H9 (cell line): Measurements from ENCODE around the gene E2F1. TPM values are rescaled to one million over a fixed set of nuclear protein-coding genes. Genes with fewer than 3 reads are reported as not detected.

Source experiments
- DNase-seq: peaks from one replicate; pipeline ENCODE4 v3.0.0-alpha.2; 2017
- H2AFZ ChIP-seq: one replicate; pipeline ENCODE4 v1.6.1; 2013; ENCODE audit warnings: mild to moderate bottlenecking, low read length, control low read depth, moderate library complexity
- H2AK5ac ChIP-seq: 2 replicates; pipeline ENCODE4 v1.6.1; 2013; ENCODE audit warnings: low read length, control low read depth, mixed read lengths; ENCODE audit not compliant: insufficient read length
- H2BK120ac ChIP-seq: one replicate; pipeline ENCODE4 v1.6.1; 2013; ENCODE audit warnings: low read depth, mild to moderate bottlenecking, low read length, control low read depth, inconsistent platforms; ENCODE audit not compliant: poor library complexity, severe bottlenecking
- H2BK12ac ChIP-seq: 2 replicates; pipeline ENCODE4 v1.6.1; 2013; ENCODE audit warnings: low read length, control low read depth, mixed read lengths, low read depth; ENCODE audit not compliant: insufficient read length
- H2BK15ac ChIP-seq: 2 replicates; pipeline ENCODE4 v1.6.1; 2013; ENCODE audit warnings: low read depth, low read length, control low read depth
- H2BK20ac ChIP-seq: one replicate; pipeline ENCODE4 v1.6.1; 2013; ENCODE audit warnings: low read depth, mild to moderate bottlenecking, low read length, control low read depth, inconsistent platforms; ENCODE audit not compliant: poor library complexity, severe bottlenecking
- H2BK5ac ChIP-seq: 2 replicates; pipeline ENCODE4 v1.6.1; 2013; ENCODE audit warnings: low read length, control low read depth, mixed read lengths; ENCODE audit not compliant: insufficient read length
- H3K14ac ChIP-seq: 2 replicates; pipeline ENCODE4 v1.6.1; 2013; ENCODE audit warnings: low read length, control low read depth; ENCODE audit not compliant: insufficient read depth
- H3K18ac ChIP-seq: 2 replicates; pipeline ENCODE4 v1.6.1; 2013; ENCODE audit warnings: low read depth, mild to moderate bottlenecking, mixed read lengths, low read length, control low read depth; ENCODE audit not compliant: insufficient read length
- H3K23ac ChIP-seq: 2 replicates; pipeline ENCODE4 v1.6.1; 2013; ENCODE audit warnings: low read length, control low read depth, mixed read lengths, low read depth; ENCODE audit not compliant: insufficient read length
- H3K23me2 ChIP-seq: 2 replicates; pipeline ENCODE4 v1.6.1; 2013; ENCODE audit warnings: low read depth, mild to moderate bottlenecking, mixed read lengths, low read length, control low read depth; ENCODE audit not compliant: insufficient read length, poor library complexity, severe bottlenecking
- H3K27ac ChIP-seq: 2 replicates; pipeline ENCODE4 v1.5.1; 2013; ENCODE audit warnings: low read length, control low read depth, mixed read lengths, low read depth; ENCODE audit not compliant: insufficient read length
- H3K27me3 ChIP-seq: 2 replicates; pipeline ENCODE4 v1.6.1; 2013; ENCODE audit warnings: low read length, control low read depth, inconsistent platforms; ENCODE audit not compliant: insufficient read depth
- H3K4ac ChIP-seq: 2 replicates; pipeline ENCODE4 v1.6.1; 2013; ENCODE audit warnings: low read depth, mild to moderate bottlenecking, control low read depth, inconsistent platforms, low read length, moderate library complexity
- H3K4me1 ChIP-seq: 2 replicates; pipeline ENCODE4 v1.6.1; 2013; ENCODE audit warnings: low read length, control low read depth, inconsistent platforms; ENCODE audit not compliant: insufficient read depth
- H3K4me2 ChIP-seq: 2 replicates; pipeline ENCODE4 v1.6.1; 2013; ENCODE audit warnings: low read length, control low read depth, mixed read lengths; ENCODE audit not compliant: insufficient read length, insufficient read depth
- H3K56ac ChIP-seq: 2 replicates; pipeline ENCODE4 v1.6.1; 2013; ENCODE audit warnings: low read depth, mild to moderate bottlenecking, mixed read lengths, low read length, control low read depth; ENCODE audit not compliant: insufficient read length
- H3K79me1 ChIP-seq: 2 replicates; pipeline ENCODE4 v1.6.1; 2013; ENCODE audit warnings: low read depth, mild to moderate bottlenecking, moderate library complexity, low read length, control low read depth, inconsistent platforms; ENCODE audit not compliant: insufficient read depth, poor library complexity, severe bottlenecking
- H3K79me2 ChIP-seq: 2 replicates; pipeline ENCODE4 v1.6.1; 2013; ENCODE audit warnings: low read length, control low read depth, inconsistent platforms; ENCODE audit not compliant: insufficient read depth
- H3K9ac ChIP-seq: 2 replicates; pipeline ENCODE4 v1.6.1; 2013; ENCODE audit warnings: low read length, control low read depth, mixed read lengths; ENCODE audit not compliant: insufficient read length; ENCODE audit errors: extremely low read depth
- H3K9me3 ChIP-seq: one replicate; pipeline ENCODE4 v1.6.1; 2013; ENCODE audit warnings: low read depth, low read length, inconsistent platforms; ENCODE audit not compliant: control insufficient read depth
- H3T11ph ChIP-seq: one replicate; pipeline ENCODE4 v1.6.1; 2013; ENCODE audit warnings: mild to moderate bottlenecking, low read length, control low read depth, inconsistent platforms
- H4K20me1 ChIP-seq: one replicate; pipeline ENCODE4 v1.6.1; 2013; ENCODE audit not compliant: control insufficient read depth, insufficient read length, insufficient read depth
- H4K5ac ChIP-seq: 2 replicates; pipeline ENCODE4 v1.6.1; 2013; ENCODE audit warnings: low read depth, mild to moderate bottlenecking, mixed read lengths, low read length, control low read depth; ENCODE audit not compliant: insufficient read length
- H4K8ac ChIP-seq: replicated peaks from 2 replicates; pipeline ENCODE4 v1.6.1; 2013; ENCODE audit warnings: low read length, control low read depth, mixed read lengths, low read depth; ENCODE audit not compliant: insufficient read length
- H4K91ac ChIP-seq: 2 replicates; pipeline ENCODE4 v1.6.1; 2013; ENCODE audit warnings: low read depth, mild to moderate bottlenecking, moderate library complexity, mixed read lengths, low read length, control low read depth; ENCODE audit not compliant: insufficient read length
- H3K27ac Mint-ChIP-seq, 3 experiments: 2 replicates in 2 of 3; 3 replicates in 1 of 3; pipeline ENCODE4 v1.8.0; 2020 to 2021; ENCODE audit warnings: mixed read lengths in 3 of 3, mild to moderate bottlenecking in 1 of 3, moderate library complexity in 1 of 3
- H3K27me3 Mint-ChIP-seq: 2 replicates; pipeline ENCODE4 v1.8.0; 2021; ENCODE audit warnings: low read depth, mild to moderate bottlenecking, moderate library complexity, mixed read lengths
- H3K36me3 Mint-ChIP-seq, 3 experiments: 2 replicates in 2 of 3; 3 replicates in 1 of 3; pipeline ENCODE4 v1.8.0; 2020 to 2021; ENCODE audit warnings: low read depth in 3 of 3, mixed read lengths in 3 of 3; ENCODE audit not compliant: insufficient read depth in 1 of 3
- H3K4me1 Mint-ChIP-seq, 2 experiments: 2 replicates each; pipeline ENCODE4 v1.8.0; 2020; ENCODE audit warnings: mixed read lengths in 2 of 2
- H3K4me3 Mint-ChIP-seq, 2 experiments: 2 replicates in 1 of 2; 3 replicates in 1 of 2; pipeline ENCODE4 v1.8.0; 2020 to 2021; ENCODE audit warnings: mild to moderate bottlenecking in 2 of 2, mixed read lengths in 2 of 2, moderate library complexity in 1 of 2
- H3K9me3 Mint-ChIP-seq, 2 experiments: 2 replicates in 1 of 2; 3 replicates in 1 of 2; pipeline ENCODE4 v1.8.0; 2020; ENCODE audit warnings: mild to moderate bottlenecking in 2 of 2, mixed read lengths in 2 of 2, moderate library complexity in 1 of 2
- WGBS: extraction: QIAGEN DNeasy Blood & Tissue Kit; methylation state at CpG from one replicate; pipeline ENCODE4 v1.1.7; 2013; ENCODE audit warnings: missing lambda C conversion rate, low lambda C conversion rate, mixed read lengths; ENCODE audit not compliant: insufficient read length; ENCODE audit errors: extremely low coverage; 5-methylcytosine and 5-hydroxymethylcytosine counted together
- total RNA-seq: library from RNA; stranded (reverse); gene quantifications from 2 replicates; pipeline ENCODE4 v1.2.1, GENCODE V29; 2021
- TF ChIP-seq, protein P1 (sequence below): fragments of 200-600 bp; sonication (generic); conservative IDR thresholded peaks from 3 replicates; pipeline ENCODE4 v1.8.0; 2021; ENCODE audit warnings: antibody characterized with exemption, mild to moderate bottlenecking

The E2F1 gene
- total RNA-seq, 1 experiment from 2014 or later, result 58.7 TPM

- Histone ChIP-seq H3K23me2 (no peaks in the 10 kb centered on the region), H3K27me3 (no peaks in the 10 kb centered on the region), H4K91ac (no peak overlapping the region), H2AK5ac (no peak overlapping the region), H3K18ac (no peak overlapping the region), H3K14ac (no peak overlapping the region), H3K4ac (no peak overlapping the region), H3K27ac (no peak overlapping the region), H3K79me1 (no peaks in the 10 kb centered on the region), H3K9ac (no peak overlapping the region), H3K79me2 (no peaks in the 10 kb centered on the region), H3K4me2 (no peak overlapping the region), H4K8ac (no peak overlapping the region), H2BK5ac (no peak overlapping the region), H2BK120ac (no peak overlapping the region), H3K23ac (no peak overlapping the region), H3K9me3 (no peaks in the 10 kb centered on the region), H4K20me1 (no peaks in the 10 kb centered on the region), H2AFZ (no peak overlapping the region), H4K5ac (no peak overlapping the region), H3K56ac (no peak overlapping the region), H2BK20ac (no peak overlapping the region), H3T11ph (no peak overlapping the region), H2BK12ac (no peak overlapping the region), H2BK15ac (no peak overlapping the region), H3K4me1 (no peaks in the 10 kb centered on the region)
- peak overlapping the region in 1 of 3 experiments; percentile 74; a peak in 1 of 7 replicates for H3K27ac Mint-ChIP-seq
- peaks cover 2 to 4% (median 2%) of the 10 kb centered on the region in 3 experiments; a peak in 5 of 7 replicates for H3K36me3 Mint-ChIP-seq
- peaks cover 3 to 8% of the 10 kb centered on the region in 2 experiments for H3K9me3 Mint-ChIP-seq
- peaks cover 24 to 25% of the 10 kb centered on the region in 2 experiments for H3K4me1 Mint-ChIP-seq
- TF ChIP-seq, protein P1, sequence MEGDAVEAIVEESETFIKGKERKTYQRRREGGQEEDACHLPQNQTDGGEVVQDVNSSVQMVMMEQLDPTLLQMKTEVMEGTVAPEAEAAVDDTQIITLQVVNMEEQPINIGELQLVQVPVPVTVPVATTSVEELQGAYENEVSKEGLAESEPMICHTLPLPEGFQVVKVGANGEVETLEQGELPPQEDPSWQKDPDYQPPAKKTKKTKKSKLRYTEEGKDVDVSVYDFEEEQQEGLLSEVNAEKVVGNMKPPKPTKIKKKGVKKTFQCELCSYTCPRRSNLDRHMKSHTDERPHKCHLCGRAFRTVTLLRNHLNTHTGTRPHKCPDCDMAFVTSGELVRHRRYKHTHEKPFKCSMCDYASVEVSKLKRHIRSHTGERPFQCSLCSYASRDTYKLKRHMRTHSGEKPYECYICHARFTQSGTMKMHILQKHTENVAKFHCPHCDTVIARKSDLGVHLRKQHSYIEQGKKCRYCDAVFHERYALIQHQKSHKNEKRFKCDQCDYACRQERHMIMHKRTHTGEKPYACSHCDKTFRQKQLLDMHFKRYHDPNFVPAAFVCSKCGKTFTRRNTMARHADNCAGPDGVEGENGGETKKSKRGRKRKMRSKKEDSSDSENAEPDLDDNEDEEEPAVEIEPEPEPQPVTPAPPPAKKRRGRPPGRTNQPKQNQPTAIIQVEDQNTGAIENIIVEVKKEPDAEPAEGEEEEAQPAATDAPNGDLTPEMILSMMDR, result no peak
- no CpG with 5 or more reads among the region's 5 CpGs for WGBS
- no peak for DNase-seq
- H3K27me3 Mint-ChIP-seq, result peaks cover 51% of the 10 kb centered on the region
- no peak overlapping the region for H3K4me3 Mint-ChIP-seq
Observed at GRCh38 chr20:33693289-33693688, 7.1 kb upstream of the E2F1 start.
